ENCODE data around the gene FNIP2.

The FNIP2 gene

DNA sequence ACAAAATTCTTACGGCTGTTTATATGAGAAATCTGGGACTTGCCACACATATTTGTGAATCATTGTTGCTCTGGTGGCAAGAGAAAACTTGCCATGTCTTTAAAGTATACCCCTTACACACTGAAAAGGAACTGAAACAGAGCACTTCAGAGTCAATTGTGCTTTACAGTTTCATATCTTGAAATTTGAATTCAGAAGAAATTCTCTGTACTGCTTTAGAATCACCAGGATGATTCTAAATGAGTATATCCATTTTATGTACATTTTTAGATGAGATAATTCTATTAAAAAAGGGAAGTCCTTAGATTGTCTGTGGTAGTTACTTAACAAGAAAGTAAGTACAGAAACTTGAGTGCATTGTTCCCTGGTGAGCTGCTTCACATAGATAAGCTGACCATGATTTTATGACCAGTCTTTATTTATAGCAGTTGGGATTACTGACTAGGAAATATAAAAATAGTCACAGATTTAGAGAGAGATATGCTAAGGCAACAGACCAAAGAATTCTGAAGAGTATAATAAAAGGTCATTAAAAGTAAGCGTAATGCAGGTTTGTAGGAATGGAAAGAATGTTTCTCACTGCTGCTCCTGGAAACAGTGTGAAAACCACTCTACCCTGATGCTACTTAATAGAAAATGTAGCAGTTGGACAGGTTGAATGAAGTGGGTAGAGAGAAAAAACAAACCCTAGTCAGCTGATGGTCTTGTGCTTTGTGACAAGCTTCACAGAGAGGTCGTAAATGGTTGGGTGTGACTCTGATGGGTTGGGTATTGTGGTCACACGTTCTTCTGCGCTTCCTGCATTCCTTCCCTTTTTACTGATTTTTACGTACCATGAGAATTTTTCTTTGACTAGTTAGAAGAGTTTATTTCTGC, 41.0 kb downstream of the FNIP2 start:
- in situ Hi-C loops (cut with HindIII; ENCODE audit: low pct_ligation_motif_present, low sequenced_read_pairs), result no loop called here
- Histone ChIP-seq H3K36me3 (replicated peaks) (no peaks in the 10 kb centered on the region), H3K4me3 (ENCODE audit: low read depth, low read length) (no peak overlapping the region), H3K27me3 (replicated peaks) (no peaks in the 10 kb centered on the region), H3K27ac (peak overlapping the region; percentile 95)
- TF ChIP-seq CTCF (IDR thresholded peaks at IDR 0.05; ENCODE audit: low read depth, low read length, missing control alignments), result no peak
- DNase-seq, result peak; percentile 95

GRCh38 chr4:158810487-158811215, 41.8 kb downstream of the FNIP2 start:
- in situ Hi-C loops (cut with HindIII; ENCODE audit: low pct_ligation_motif_present, low sequenced_read_pairs), result no loop called here
- peak; percentile 98 for DNase-seq
- no peak for TF ChIP-seq CTCF (IDR thresholded peaks at IDR 0.05; ENCODE audit: low read depth, low read length, missing control alignments)
- Histone ChIP-seq H3K36me3 (replicated peaks) (no peaks in the 10 kb centered on the region), H3K27ac (peak overlapping the region; percentile 95), H3K27me3 (replicated peaks) (no peaks in the 10 kb centered on the region), H3K4me3 (ENCODE audit: low read depth, low read length) (no peak overlapping the region)

DNA sequence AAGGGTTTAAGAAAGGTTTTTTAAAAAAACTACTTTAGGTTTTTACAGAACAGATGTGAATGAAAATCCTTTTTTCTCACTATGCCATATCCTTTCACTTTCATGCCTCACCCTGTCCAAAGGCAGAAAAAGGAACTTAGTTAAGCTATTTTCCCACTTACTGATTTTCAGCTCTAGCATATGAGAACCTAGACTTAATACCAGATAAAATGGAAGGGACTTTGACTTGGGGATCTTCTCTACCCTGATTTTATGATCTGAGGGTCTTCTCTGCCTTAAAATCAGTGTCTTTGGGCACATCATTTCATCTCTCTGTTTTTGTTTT, 42.4 kb downstream of the FNIP2 start:
- Histone ChIP-seq H3K27me3 (replicated peaks) (no peaks in the 10 kb centered on the region), H3K36me3 (replicated peaks) (no peaks in the 10 kb centered on the region), H3K27ac (peak overlapping the region; percentile 95), H3K4me3 (ENCODE audit: low read depth, low read length) (no peak overlapping the region)
- TF ChIP-seq CTCF (IDR thresholded peaks at IDR 0.05; ENCODE audit: low read depth, low read length, missing control alignments), result no peak
- no peak for DNase-seq
- in situ Hi-C loops (cut with HindIII; ENCODE audit: low pct_ligation_motif_present, low sequenced_read_pairs), result no loop called here

DNA sequence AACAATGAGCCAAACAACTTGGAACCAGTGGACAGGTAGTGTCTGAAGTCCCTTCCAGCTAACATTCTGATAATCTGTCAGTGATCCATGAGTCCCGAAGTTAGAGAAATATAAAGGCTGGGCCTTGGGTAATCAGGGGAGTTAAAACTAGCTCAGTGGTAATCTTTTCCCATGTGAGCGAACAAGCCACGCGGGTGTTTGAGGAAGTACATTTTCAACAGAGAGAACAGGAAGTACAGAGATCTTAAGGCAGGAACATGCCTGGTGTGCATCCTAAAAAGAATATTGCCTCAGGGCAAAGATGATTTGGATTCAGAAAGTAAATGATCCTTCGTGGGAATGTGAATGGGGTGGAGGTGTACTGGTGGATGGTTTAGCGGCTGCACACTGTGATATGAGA, 42.9 kb downstream of the FNIP2 start:
- no peaks in the 10 kb centered on the region for H3K27me3 ChIP-seq (replicated peaks)
- in situ Hi-C loops (cut with HindIII; ENCODE audit: low pct_ligation_motif_present, low sequenced_read_pairs), result no loop called here
- H3K36me3 ChIP-seq (replicated peaks), result no peaks in the 10 kb centered on the region
- DNase-seq, result peak; percentile 40
- H3K27ac ChIP-seq, result peak overlapping the region; percentile 95
- H3K4me3 ChIP-seq (ENCODE audit: low read depth, low read length), result no peak overlapping the region
- TF ChIP-seq CTCF (IDR thresholded peaks at IDR 0.05; ENCODE audit: low read depth, low read length, missing control alignments), result no peak

GRCh38 chr4:158812133-158812532, 43.3 kb downstream of the FNIP2 start:
- Histone ChIP-seq H3K27ac (peak overlapping the region; percentile 95), H3K4me3 (ENCODE audit: low read depth, low read length) (no peak overlapping the region), H3K36me3 (replicated peaks) (no peaks in the 10 kb centered on the region), H3K27me3 (replicated peaks) (no peaks in the 10 kb centered on the region)
- TF ChIP-seq CTCF (IDR thresholded peaks at IDR 0.05; ENCODE audit: low read depth, low read length, missing control alignments), result no peak
- in situ Hi-C loops (cut with HindIII; ENCODE audit: low pct_ligation_motif_present, low sequenced_read_pairs), result no loop called here
- DNase-seq, result no peak
